ENCODE measurements around the gene FOXS1.

The FOXS1 gene

DNA sequence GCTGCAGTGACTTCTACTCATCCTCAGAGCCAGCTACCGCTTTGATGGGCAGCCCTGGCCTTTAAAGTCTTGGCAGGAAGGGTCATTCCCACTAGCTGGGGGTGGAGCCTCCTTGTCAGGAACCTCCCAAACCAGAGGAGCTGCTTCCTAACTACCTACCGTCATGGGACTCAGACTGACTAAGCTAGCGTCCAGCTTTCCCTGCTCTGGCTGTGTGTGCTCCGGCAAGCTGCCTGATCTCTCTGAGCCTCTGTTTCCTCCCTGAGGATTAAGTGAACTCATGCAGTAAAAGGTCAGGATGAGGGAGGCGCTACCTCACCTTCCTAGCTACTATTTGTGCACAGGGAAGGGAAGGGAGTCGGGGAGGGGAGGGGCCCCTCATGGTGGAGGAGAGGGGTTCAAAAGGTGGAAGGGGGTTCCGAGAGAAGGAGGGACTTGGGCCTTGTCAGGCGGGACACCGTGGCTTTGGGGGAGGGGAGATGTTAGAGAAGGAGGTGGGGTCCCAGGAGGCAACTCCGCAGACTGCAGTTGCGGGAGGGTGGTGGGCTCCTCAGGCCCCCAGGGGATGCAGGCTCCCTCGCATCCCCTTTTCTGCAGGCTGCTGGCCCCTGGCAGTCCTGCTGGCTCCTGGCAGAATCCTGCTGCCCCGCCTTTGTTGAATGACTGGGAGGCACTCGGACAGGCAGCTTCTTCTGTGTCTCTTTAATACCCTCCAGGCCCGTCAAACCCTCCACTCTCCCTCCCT is 15.2 kb upstream of the FOXS1 start:
- no peak for DNase-seq

DNA sequence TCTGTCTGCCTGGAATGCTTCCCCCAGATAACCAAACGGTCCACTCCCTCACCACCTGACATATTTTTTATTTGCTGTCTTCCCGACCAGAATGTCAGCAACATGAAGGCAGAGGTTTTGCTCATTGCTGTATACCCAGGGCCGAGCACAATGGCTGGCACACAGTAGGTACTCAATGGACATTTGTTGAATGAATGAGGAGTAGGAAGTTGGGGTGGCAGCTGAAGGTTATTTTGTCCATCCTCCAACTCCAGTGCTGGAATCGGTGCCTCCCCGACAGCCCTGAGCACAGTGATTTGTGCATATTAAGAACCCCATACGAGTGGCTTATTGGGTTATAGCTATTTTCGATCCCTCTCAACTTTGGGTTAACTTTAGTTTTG is 14.6 kb upstream of the FOXS1 start:
- DNase-seq: no peak

DNA sequence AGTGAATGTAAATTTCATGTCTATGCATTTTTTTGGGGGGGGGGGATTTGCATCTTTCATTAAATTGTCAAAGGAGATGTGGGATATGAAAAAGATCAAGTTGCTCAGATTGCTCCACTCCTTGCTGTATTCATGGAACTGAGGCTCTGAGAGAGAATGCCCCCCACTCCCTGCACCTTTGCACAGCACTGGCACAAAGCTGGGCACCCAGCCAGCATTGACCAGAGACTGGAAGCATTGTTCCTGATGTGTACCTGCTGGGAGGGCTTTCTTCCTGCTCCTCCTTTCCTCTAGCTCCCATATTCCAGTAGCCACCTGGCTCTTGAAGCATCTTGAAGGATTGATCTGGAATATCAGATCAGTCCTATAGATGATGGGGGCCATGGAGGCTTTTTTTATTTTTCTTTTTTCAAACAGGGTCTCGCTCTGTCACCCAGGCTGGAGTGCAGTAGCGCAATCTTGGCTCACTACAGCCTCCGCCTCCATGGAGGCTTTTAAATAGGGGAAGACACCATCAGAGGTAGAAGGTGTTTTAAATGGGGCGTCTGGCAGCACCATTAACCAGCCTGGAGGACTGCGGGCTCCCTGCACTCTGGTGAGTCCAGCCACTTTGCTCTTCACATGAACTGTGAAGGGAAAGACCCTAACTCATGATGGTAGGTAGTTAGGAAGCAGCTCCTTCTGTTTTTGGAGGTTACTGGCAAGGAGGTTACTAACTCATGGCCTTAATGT is 14.0 kb upstream of the FOXS1 start:
- DNase-seq: no peak

DNA sequence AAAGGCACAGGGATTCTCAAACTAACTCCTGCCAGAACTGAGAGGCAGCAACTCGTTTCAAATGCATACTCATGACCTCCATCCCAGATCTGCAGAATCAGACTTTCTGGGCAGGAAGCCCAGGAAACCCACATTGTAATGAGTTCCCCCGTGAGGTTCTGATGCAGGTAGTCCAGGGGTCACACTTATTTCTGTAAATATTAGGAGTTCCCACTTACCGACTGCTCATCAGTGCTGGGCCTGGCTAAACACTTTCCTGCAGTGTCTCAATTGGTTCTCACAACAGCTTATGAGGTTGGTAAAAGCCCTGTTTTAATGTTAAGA is 13.3 kb upstream of the FOXS1 start:
- no peak for DNase-seq

DNA sequence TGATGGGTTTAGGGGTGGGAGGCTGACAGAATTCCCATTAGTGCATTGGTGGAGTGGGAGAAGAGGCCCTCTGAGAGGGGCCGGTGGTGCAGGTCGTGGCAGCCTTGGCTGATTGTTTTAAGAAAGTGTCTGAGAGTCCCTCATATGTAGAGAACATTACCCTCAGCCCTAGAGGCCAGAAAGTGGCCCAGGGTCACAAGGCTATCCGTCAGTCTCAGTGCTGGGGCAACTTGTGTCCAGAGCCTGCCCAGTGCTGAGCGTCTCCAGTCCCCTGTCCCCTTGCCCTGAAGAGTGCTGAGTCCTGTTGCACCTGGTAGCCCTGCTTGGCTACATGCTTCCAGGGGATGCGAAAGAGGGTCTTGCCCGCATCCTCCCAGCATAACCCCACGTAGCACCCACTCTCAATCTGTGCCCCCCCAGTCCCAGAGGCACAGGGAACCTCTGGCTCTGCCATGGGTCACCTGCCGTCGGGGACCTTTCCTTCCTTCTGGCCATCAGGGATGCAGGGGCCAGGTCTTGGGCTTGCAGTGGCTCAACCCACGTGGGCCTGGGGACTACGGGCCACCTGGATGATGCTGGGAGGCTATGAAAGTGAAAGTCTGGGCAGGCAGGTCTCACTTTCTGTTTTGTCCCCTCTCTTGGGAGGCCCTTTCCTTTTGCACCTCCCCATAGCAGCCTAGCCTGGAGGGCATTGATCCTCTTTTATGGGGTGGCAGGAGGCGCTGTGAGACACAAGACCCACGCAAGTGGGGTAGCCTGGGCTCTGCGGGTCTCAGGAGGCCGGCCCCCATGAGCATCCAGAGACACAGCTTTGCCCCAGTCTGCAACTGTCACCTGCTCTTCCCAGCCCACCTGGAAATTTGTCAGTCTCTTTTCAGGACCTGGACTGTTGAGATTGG is 12.7 kb upstream of the FOXS1 start:
- DNase-seq: no peak

DNA sequence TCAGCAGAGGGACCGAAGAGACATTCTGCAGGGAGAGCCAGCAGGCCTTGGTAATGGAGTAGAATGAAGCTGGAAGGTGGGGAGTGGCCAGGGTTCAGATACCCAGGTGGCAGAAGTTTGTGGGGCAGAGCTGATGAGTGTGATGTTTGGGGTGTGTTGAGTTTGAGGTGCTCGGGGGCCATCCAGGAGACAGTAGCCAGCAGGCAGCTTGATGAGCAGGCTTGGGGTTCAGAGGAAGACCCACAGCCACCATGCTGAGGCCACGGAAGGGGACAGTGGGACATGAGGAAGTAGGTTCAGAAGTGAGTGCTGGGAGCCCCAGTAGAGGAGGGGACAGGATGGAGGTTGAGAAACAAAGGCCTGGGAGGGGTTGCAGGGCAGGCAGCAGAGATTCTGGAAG is 11.1 kb upstream of the FOXS1 start:
- no peak for DNase-seq

DNA sequence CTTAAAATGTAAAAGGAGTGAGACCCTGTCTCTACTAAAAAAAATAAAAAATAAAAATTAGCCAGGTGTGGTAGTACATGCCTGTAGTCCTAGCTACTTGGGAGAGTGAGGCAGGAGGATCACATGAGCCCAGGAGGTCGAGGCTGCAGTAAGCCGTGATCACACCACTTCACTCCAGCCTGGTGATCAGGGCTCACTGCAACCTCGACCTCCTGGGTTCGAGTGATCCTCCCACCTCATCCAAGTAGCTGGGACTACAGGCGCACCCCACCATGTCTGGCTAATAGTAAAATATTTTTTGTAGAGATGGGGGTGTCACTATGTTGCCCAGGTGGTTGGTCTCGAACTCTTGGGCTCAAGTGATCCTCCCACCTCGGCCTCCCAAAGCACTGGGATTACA is 8.1 kb upstream of the FOXS1 start:
- no peak for DNase-seq

DNA sequence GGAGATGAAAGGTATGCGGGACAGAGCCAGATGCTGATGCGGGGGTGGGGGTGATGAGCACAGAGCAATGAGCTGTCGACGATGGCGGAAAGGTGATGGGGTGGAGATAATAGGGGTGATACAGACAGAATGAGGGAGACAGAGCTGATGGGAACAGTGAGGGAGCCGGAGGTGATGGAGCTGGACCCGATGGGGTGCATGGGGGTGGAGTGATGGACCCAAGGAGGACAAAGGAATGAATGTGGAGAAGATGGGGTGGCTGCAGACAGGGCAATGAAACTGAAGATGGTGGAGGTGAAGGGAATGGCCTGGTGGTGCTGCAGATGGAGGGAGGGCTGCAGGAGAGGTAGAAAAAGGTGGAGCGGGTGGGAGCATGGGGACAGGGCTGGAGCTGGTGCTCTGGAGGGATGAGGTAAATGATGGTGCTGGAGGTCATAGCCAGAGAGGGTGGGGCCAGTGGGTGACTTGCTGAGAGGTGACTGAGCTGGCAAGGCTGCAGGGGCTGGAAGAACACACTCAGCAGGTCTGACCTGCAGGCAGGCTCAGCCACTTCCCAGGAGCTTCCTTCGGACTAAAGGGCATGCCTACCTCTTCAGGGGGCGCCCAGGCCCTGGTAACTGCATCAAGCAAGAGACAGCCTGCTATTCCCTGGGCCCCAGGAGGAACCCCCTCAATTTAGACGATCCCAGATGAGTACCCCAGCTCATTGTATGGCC is 6.0 kb upstream of the FOXS1 start:
- DNase-seq: no peak

DNA sequence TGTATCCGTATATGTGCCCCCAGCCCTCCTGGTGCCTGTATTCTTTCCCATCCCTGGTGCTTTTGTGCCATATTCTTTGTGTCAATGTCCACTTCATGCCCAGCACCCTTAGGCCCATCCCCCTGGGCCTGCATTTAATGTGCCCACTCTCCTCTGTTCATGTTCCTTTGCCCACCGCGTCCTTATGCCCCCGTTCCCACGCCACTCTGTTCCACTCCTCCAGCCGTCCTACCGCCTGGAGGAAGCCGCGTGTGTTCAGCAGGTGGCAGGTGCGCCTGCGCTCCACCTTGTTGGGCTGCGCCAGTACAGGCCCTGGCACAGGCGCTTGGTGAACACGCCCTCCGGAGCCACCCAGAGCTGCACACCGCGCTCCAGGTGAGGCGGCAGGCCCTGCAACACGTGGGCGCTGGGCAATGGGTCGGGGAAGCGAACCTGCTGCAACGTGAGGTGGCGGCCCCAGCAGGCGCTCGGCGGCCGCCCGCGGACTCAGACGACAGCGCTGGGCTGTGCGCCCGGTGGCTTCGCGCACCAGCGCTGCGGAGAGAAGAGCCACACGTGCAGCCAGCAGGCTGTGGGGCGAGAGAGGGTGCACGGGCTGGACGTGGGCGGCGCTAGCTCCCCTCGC is 4.0 kb upstream of the FOXS1 start:
- DNase-seq: no peak

DNA sequence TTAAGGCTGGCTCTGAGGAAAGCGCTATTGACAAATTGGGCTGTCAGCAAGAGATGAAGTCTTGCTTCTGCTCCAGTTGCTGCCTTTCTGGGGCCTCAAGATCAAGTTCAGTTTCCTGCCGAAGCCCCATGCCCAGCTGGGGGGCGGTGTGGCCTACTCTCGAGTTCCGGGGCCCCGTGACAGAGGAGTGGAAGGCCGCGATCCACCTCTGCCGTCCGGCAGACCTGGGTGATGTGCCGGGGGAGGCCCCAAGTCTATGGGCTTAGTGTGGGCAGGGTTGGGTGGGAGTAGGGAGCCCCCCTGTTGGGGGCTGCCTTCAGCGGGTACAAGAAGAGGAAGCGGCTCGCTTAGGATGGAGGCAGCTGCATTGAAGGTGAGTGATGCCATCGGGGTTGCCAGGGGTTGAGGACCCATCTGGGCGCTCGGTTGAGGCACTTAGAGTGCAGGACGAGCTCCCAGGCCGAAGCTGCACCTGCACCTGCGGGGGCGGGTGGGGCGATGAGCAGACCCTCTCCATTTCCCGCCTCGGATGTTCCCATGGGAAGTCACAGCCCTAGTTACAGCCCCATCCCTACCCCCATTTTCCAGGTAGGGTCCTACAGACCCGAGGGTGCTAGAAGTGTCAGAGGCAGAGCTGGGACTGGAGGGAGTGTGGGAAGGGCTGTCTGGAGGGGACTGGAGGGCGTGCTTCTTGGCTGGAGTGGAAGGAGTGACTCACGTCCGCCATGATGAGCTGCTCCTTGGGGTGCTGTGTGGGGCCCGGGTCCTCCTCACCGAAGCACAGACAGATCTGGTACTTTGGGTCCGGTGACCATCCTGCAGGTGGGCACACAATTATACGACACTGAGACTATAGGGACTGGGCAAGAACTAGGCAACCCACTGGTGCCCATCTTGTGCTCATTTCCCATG is 2.9 kb upstream of the FOXS1 start:
- no peak for DNase-seq

DNA sequence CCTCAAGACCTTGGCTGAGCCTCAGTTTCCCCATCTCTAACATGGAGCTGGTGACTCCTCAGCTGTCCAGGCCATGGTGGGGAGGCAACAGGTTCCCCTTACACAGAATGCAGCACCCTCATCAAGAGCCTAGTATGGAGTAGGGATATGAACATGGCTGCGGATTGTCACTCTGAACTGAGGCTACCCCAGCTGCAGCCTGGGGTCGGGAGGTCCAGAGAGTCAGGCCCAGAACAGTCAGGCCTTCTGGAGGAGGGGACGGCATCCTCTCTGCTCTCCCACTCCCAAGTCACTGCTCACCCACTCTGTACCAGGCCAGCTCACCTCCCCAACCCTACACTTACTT is 1.4 kb upstream of the FOXS1 start:
- DNase-seq: no peak

DNA sequence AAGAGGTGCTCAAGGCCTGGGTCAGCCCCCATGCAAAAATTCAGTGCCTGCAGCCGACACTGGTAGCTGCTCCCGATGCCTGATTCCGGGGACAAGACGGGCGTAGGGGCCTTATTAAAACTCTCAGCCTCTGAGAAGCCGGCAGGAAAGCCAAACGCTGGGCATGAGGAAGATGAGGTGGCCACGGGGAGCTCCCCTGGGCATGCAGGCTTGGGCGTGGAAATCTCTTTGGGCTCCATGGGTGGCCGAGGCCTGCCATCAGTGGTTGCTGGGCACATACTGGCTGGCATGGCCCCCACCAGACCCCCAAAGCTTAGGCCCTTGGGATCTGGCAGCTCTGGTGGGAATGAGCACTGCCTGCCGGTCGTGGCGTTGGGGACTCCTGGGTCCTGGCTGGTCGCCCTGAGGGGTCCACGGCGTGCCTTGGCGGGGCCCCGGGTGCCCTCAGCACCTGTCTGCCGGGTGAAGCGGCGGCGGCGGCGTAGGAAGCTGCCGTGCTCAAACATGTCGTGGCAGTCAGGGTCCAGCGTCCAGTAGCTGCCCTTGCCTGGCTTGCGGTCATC is 586 bp downstream of the FOXS1 start:
- DNase-seq: no peak

DNA sequence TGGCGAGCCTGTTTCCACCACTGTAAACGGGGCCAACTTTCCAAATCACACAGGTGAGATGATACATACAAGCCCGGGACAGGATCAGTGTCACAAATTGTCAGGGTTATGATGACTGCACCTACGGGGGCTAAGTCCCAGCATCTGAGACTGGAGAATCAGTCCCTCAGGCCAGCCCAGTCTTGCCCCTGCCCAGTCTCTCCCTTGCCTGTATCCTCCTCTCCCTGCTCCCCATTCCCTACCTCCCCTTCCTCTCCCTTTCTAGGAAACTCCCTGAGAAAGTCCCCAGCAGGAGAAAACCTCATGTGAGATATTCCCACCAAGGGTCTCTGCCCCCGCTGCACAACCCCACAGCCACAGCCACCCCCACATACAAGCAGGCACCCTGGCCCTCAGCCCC is 1.5 kb downstream of the FOXS1 start:
- no peak for DNase-seq

DNA sequence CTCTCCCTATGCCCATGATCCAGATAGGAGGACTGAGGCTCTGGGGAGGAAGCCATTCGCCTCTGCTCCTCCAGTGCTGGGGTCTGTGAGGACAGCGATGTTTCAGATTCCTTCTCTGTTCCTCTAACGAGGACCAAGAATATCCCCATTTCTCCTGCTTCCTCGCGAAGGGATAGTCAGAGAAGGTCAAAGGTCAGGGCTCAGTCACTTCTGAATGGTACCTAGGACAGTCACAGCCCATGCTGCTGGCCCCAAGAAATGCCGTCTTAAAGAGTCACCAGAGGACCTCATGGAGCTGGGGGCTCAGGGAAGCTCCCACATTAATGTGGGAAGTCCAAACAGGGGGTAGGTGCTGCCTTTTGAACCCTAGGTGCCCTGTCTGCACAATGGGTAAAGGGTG is 2.1 kb downstream of the FOXS1 start:
- DNase-seq: no peak

DNA sequence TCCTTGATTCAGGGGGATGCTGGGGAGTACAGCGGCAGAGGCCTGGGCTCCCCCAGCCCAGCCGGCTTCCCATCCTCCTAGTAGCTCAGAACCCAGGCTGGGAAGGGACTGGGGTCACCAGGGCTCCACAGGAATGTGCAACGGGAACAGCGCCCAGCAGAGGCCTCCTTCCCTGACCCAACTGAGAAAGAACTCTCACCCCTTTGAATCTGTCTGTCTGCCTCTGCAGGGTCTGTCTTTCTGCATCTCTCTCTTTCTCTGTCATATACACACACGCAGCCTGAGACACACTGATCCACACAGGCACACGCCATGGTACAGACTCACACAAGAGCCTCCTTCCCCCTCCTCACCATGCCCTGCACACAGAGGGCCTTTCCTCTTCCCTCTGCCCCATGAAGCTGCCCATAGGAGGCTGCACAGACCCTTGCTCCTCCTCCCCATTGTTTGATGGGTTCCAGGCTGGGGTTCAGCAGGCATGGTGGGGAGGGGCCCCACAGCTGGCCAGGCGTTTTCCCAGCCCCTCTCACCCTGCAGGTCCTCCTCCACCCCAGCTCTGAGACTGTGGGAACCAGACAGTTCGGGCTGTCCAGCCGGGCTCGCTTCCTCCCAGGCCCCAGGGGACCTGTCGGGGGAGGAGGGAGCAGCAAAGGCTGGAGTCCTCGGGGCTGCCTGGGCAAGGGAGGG is 2.8 kb downstream of the FOXS1 start:
- DNase-seq: no peak

DNA sequence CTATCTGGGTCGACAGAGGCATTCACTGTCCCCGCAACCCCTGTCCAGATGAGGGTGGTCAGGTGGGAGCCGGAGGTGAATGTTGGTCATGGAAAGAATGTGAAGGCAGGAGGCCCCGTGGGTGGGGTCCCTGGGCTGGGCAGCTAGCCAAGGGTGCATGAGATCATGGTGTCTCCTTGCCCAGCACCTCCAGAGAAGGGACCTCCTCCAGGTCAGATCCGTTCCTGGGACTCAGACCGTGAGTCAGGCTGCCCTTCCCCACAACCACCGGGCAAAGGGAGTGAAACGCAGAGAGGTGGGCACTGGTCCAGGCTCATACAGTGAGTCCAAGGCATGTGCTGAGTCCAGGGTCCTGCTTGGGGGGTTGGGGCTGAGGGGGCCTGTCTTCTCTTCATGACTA is 3.5 kb downstream of the FOXS1 start:
- DNase-seq: no peak

DNA sequence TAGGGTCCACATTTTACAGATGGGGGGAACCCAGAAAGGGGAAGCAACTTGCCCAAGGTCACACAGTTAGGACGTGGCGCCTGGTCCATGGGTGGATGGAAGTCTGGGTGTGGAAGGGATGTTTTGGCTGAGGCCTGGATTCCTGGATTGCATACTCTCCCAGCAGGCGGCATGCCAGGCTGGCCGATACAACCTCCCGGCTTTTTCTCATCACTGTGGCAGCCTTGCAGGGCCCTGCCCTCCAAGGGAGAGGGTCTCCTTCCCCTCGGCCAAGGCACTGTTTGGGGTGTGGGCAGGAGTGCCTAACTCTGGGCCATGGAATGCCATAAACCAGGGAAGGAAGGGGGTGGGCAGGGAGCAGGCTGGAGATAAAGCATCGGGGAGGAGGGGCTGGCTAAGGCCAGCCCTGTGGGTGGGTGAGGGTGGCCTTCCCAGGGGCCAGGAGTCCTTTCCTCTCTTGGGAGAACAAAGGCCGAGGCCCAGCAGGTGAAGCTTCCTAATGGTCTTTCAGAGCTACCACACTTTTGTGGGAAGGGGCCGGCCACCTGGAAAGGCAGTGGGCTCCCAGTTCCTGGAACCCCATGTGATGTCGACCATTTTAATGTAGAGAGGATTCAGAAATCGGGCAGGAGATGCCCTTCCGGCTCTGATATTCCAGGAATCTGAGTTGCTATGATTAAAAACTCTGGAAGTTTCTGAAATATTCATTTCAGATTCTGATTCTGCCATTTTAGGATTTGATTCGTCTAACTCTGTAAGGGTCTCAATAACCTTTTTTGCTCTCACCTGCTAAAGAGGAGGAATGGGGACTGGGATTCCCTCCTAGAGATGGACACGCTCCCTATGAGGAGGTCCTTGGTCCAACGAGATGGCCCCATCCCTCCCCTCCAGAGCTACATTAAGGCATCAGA is 4.2 kb downstream of the FOXS1 start:
- no peak for DNase-seq

DNA sequence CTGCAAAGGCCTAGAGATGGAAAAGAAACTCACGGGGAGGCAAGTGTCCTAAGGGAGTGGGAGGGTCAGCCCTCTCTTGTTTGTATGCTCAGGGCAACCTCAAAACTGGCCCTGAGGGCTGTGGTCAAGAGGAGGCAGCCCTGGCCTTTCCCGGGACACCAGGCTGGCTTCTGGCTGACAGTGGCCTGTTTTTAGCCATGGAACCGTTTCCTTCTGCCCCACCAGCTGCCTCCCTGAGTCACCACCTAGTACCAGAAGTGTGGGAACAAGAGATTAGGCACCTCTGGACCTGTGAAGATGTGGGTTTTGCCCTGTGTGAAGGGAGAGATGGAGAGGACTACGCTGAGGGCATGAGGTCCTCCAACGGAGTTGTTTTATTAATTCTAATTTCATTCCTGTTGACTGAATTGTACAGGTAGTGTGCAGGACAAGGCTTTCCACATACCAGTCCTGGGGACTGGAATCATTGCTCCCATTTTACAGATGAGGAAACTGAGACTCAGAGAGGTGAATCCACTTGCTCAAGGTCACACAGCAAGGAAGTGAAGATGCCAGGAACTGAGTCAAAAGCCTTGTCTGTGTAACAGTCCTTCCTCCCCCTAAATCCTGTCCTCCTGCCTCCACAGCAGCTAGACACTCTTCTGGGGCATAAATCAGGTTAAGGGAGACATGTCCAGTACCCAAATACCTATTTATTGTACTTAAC is 5.5 kb downstream of the FOXS1 start:
- no peak for DNase-seq

All from cortex of kidney (tissue), 1 donor.